HepG2 (cell line): Measurements from ENCODE around the gene SHISA5. TPM values are rescaled to one million over a fixed set of nuclear protein-coding genes. Genes with fewer than 3 reads are reported as not detected.

ENCODE experiments used
- FOXO1 ChIP-seq: sonication (generic); formaldehyde crosslinking; IDR thresholded peaks from 2 replicates; pipeline ENCODE4 v1.4.0; 2020; ENCODE audit warnings: missing genetic modification reagents
- KLF15 ChIP-seq: sonication (generic); formaldehyde crosslinking; IDR thresholded peaks from 2 replicates; pipeline ENCODE4 v1.8.1; 2023; ENCODE audit warnings: borderline replicate concordance, mild to moderate bottlenecking, inconsistent platforms, missing genetic modification reagents, mixed read lengths
- KLF16 ChIP-seq, 2 experiments: sonication (generic) in 1 of 2; formaldehyde crosslinking in 1 of 2; IDR thresholded peaks; 2 replicates each; pipeline versions ENCODE4 v1.6.1 to v1.8.0; 2016 to 2023; ENCODE audit warnings: missing genetic modification reagents in 2 of 2, missing compliant biosample characterization in 1 of 2
- MEF2D ChIP-seq: sonication (generic); formaldehyde crosslinking; IDR thresholded peaks from 2 replicates; pipeline ENCODE4 v1.5.1; 2020; ENCODE audit warnings: mild to moderate bottlenecking, missing genetic modification reagents
- NFE2L1 ChIP-seq: sonication (generic); formaldehyde crosslinking; IDR thresholded peaks from 2 replicates; pipeline ENCODE4 v1.4.0; 2020; ENCODE audit warnings: missing genetic modification reagents, mild to moderate bottlenecking, borderline replicate concordance
- PITX1 ChIP-seq: sonication (generic); formaldehyde crosslinking; IDR thresholded peaks from 2 replicates; pipeline ENCODE4 v1.5.1; 2020; ENCODE audit warnings: mild to moderate bottlenecking, missing genetic modification reagents
- ZNF124 ChIP-seq: sonication (generic); formaldehyde crosslinking; IDR thresholded peaks from 2 replicates; pipeline ENCODE4 v1.4.0; 2020; ENCODE audit warnings: missing genetic modification reagents
- ZNF225 ChIP-seq: sonication (generic); formaldehyde crosslinking; IDR thresholded peaks from 2 replicates; pipeline ENCODE4 v1.4.0; 2020; ENCODE audit warnings: mild to moderate bottlenecking, missing genetic modification reagents
- ZNF234 ChIP-seq: sonication (generic); formaldehyde crosslinking; conservative IDR thresholded peaks from 2 replicates; pipeline ENCODE4 v1.5.1; 2020; ENCODE audit warnings: mild to moderate bottlenecking, missing genetic modification reagents
- ZNF24 ChIP-seq: fragments of 450-650 bp; IDR thresholded peaks from 2 replicates; pipeline ENCODE4 v1.6.1; 2017; ENCODE audit warnings: antibody characterized with exemption, mild to moderate bottlenecking
- ZNF274 ChIP-seq: sonication (generic); formaldehyde crosslinking; IDR thresholded peaks from 2 replicates; pipeline ENCODE4 v1.5.1; 2020; ENCODE audit warnings: mild to moderate bottlenecking, missing genetic modification reagents
- ZNF3 ChIP-seq: IDR thresholded peaks from 2 replicates; pipeline ENCODE4 v1.7.0; 2017; ENCODE audit warnings: inconsistent platforms
- ZNF441 ChIP-seq: sonication (generic); formaldehyde crosslinking; IDR thresholded peaks from 2 replicates; pipeline ENCODE4 v1.7.0; 2021; ENCODE audit warnings: missing genetic modification reagents, borderline replicate concordance
- ZSCAN21 ChIP-seq: sonication (generic); formaldehyde crosslinking; IDR thresholded peaks from 2 replicates; pipeline ENCODE4 v1.8.0; 2022; ENCODE audit warnings: mild to moderate bottlenecking, missing genetic modification reagents, moderate library complexity, borderline replicate concordance
- polyA plus RNA-seq, 8 experiments: library from polyadenylated mRNA; depleted of rRNA in 3 of 8; stranded (reverse) in 7 of 8; unstranded in 1 of 8; fragments of >200 nt; fragmentation: Illumina TruSeq in 4 of 8; extraction: Trizol in 4 of 8; gene quantifications; 2 replicates each; pipeline versions ENCODE4 v1.2.1 to v1.2.3, GENCODE V29; 2011 to 2016; ENCODE audit warnings: low read depth in 4 of 8, missing spikeins in 1 of 8, mixed read lengths in 1 of 8; ENCODE audit not compliant: insufficient read depth in 1 of 8
- total RNA-seq, 5 experiments: library from RNA; depleted of rRNA; stranded (reverse); fragments of >200 nt; fragmentation: Illumina TruSeq; extraction: Trizol; gene quantifications; 2 replicates each; pipeline ENCODE4 v1.2.3, GENCODE V29; 2016; ENCODE audit warnings: low read depth in 1 of 5
- TF ChIP-seq, protein P1 (sequence below): sonication (generic); formaldehyde crosslinking; IDR thresholded peaks from 2 replicates; pipeline ENCODE4 v1.5.0; 2020; ENCODE audit warnings: mild to moderate bottlenecking, missing genetic modification reagents
- TF ChIP-seq, protein P2 (sequence below): IDR thresholded peaks from 2 replicates; pipeline ENCODE4 v1.6.1; 2016; ENCODE audit warnings: mild to moderate bottlenecking, missing biosample characterization, missing genetic modification reagents
- TF ChIP-seq, protein P3 (sequence below): sonication (generic); formaldehyde crosslinking; IDR thresholded peaks from 2 replicates; pipeline ENCODE4 v1.5.0; 2020; ENCODE audit warnings: mild to moderate bottlenecking, missing genetic modification reagents, borderline replicate concordance
- TF ChIP-seq, protein P4 (sequence below): IDR thresholded peaks from 2 replicates; pipeline ENCODE4 v1.6.1; 2012; ENCODE audit warnings: inconsistent platforms

Gene SHISA5
- total and polyA plus RNA-seq, 2 of the 13 experiments (the other 11 are each of a cell fraction or from before 2014, with no cell fraction given), result 75.8 to 91.4 TPM

GRCh38 chr3:48428572-48429316 is 75.2 kb downstream of the SHISA5 start (continued):
- TF ChIP-seq KLF15 (no peak), ZNF441 (CRISPR knock-in tag) (no peak), ZNF124 (CRISPR knock-in tag) (no peak), MEF2D (CRISPR knock-in tag) (no peak; the same call in 1 of the 2 replicates), PITX1 (peak; percentile 78; the same call in 1 of the 2 replicates), NFE2L1 (CRISPR knock-in tag) (no peak), ZNF225 (CRISPR knock-in tag) (no peak), ZNF234 (CRISPR knock-in tag) (no peak), ZNF24 (no peak), FOXO1 (CRISPR knock-in tag) (no peak; the same call in none of the 2 replicates), ZSCAN21 (CRISPR knock-in tag) (no peak; the same call in 1 of the 2 replicates), ZNF3 (CRISPR knock-in tag) (no peak), KLF16 (CRISPR knock-in tag; IDR thresholded peaks at IDR 0.05) (no peak), ZNF274 (no peak)
- TF ChIP-seq, protein P1, sequence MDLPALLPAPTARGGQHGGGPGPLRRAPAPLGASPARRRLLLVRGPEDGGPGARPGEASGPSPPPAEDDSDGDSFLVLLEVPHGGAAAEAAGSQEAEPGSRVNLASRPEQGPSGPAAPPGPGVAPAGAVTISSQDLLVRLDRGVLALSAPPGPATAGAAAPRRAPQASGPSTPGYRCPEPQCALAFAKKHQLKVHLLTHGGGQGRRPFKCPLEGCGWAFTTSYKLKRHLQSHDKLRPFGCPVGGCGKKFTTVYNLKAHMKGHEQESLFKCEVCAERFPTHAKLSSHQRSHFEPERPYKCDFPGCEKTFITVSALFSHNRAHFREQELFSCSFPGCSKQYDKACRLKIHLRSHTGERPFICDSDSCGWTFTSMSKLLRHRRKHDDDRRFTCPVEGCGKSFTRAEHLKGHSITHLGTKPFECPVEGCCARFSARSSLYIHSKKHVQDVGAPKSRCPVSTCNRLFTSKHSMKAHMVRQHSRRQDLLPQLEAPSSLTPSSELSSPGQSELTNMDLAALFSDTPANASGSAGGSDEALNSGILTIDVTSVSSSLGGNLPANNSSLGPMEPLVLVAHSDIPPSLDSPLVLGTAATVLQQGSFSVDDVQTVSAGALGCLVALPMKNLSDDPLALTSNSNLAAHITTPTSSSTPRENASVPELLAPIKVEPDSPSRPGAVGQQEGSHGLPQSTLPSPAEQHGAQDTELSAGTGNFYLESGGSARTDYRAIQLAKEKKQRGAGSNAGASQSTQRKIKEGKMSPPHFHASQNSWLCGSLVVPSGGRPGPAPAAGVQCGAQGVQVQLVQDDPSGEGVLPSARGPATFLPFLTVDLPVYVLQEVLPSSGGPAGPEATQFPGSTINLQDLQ (CRISPR knock-in tag), result no peak
- TF ChIP-seq, protein P2, sequence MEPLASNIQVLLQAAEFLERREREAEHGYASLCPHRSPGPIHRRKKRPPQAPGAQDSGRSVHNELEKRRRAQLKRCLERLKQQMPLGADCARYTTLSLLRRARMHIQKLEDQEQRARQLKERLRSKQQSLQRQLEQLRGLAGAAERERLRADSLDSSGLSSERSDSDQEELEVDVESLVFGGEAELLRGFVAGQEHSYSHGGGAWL (CRISPR knock-in tag), result no peak
- TF ChIP-seq, protein P3, sequence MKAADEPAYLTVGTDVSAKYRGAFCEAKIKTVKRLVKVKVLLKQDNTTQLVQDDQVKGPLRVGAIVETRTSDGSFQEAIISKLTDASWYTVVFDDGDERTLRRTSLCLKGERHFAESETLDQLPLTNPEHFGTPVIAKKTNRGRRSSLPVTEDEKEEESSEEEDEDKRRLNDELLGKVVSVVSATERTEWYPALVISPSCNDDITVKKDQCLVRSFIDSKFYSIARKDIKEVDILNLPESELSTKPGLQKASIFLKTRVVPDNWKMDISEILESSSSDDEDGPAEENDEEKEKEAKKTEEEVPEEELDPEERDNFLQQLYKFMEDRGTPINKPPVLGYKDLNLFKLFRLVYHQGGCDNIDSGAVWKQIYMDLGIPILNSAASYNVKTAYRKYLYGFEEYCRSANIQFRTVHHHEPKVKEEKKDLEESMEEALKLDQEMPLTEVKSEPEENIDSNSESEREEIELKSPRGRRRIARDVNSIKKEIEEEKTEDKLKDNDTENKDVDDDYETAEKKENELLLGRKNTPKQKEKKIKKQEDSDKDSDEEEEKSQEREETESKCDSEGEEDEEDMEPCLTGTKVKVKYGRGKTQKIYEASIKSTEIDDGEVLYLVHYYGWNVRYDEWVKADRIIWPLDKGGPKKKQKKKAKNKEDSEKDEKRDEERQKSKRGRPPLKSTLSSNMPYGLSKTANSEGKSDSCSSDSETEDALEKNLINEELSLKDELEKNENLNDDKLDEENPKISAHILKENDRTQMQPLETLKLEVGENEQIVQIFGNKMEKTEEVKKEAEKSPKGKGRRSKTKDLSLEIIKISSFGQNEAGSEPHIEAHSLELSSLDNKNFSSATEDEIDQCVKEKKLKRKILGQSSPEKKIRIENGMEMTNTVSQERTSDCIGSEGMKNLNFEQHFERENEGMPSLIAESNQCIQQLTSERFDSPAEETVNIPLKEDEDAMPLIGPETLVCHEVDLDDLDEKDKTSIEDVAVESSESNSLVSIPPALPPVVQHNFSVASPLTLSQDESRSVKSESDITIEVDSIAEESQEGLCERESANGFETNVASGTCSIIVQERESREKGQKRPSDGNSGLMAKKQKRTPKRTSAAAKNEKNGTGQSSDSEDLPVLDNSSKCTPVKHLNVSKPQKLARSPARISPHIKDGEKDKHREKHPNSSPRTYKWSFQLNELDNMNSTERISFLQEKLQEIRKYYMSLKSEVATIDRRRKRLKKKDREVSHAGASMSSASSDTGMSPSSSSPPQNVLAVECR (CRISPR knock-in tag), result peak; percentile 55; the same call in 1 of the 2 replicates
- TF ChIP-seq, protein P4, sequence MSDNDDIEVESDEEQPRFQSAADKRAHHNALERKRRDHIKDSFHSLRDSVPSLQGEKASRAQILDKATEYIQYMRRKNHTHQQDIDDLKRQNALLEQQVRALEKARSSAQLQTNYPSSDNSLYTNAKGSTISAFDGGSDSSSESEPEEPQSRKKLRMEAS, result no peak
